CD4-positive, CD25-positive, alpha-beta regulatory T cell (primary cell): ENCODE data around the gene MYL9. TPM values are rescaled to one million over a fixed set of nuclear protein-coding genes. Genes with fewer than 3 reads are reported as not detected.

ENCODE experiments used
- ATAC-seq, 2 donors: fragments of 150-1000 bp; cut with Tn5 transposase; one replicate each; pipeline ENCODE4 v1.10.0; 2021; ENCODE audit warnings: low read depth in 2 of 2, moderate number of reproducible peaks in 2 of 2, moderate library complexity in 1 of 2
- DNase-seq, 3 donors: peaks; one replicate each; pipeline versions ENCODE4 v3.0.0 to v3.0.0-alpha.2; 2012 to 2022; ENCODE audit warnings: mixed read lengths in 1 of 3
- H3K27ac ChIP-seq: one replicate; pipeline ENCODE4 v1.7.0; 2013; ENCODE audit warnings: mild to moderate bottlenecking, low read length; ENCODE audit not compliant: insufficient read depth, poor library complexity, severe bottlenecking
- H3K27me3 ChIP-seq: one replicate; pipeline ENCODE4 v1.7.0; 2013; ENCODE audit warnings: low read length; ENCODE audit not compliant: control insufficient read depth, insufficient read depth
- H3K36me3 ChIP-seq: one replicate; pipeline ENCODE4 v1.7.0; 2013; ENCODE audit warnings: mild to moderate bottlenecking, low read length, moderate library complexity; ENCODE audit not compliant: control insufficient read depth, insufficient read depth
- H3K4me1 ChIP-seq: 2 replicates; pipeline ENCODE4 v1.7.0; 2013; ENCODE audit warnings: mild to moderate bottlenecking, low read length; ENCODE audit not compliant: insufficient read depth, control insufficient read depth, poor library complexity, severe bottlenecking
- H3K4me3 ChIP-seq: one replicate; pipeline ENCODE4 v1.7.0; 2013; ENCODE audit warnings: low read depth, mild to moderate bottlenecking, low read length, moderate library complexity
- H3K9me3 ChIP-seq, 2 experiments: 1 replicate in 1 of 2; 2 replicates in 1 of 2; pipeline ENCODE4 v1.7.0; 2013; ENCODE audit warnings: low read length in 2 of 2, mild to moderate bottlenecking in 1 of 2, moderate library complexity in 1 of 2; ENCODE audit not compliant: control insufficient read depth in 2 of 2
- H3K27ac Mint-ChIP-seq, 3 donors: one replicate each; pipeline ENCODE4 v1.8.0; 2020 to 2022; ENCODE audit warnings: mild to moderate bottlenecking in 3 of 3, mixed read lengths in 3 of 3, moderate library complexity in 2 of 3
- H3K27me3 Mint-ChIP-seq: one replicate; pipeline ENCODE4 v1.8.0; 2022; ENCODE audit warnings: mild to moderate bottlenecking, mixed read lengths
- H3K36me3 Mint-ChIP-seq: one replicate; pipeline ENCODE4 v1.8.0; 2020; ENCODE audit warnings: mixed read lengths
- H3K4me1 Mint-ChIP-seq, 4 donors: one replicate each; pipeline ENCODE4 v1.8.0; 2020 to 2022; ENCODE audit warnings: mixed read lengths in 4 of 4, mild to moderate bottlenecking in 1 of 4
- H3K4me3 Mint-ChIP-seq, 4 donors: one replicate each; pipeline ENCODE4 v1.8.0; 2020 to 2022; ENCODE audit warnings: mild to moderate bottlenecking in 4 of 4, mixed read lengths in 4 of 4, moderate library complexity in 3 of 4
- H3K9me3 Mint-ChIP-seq, 7 donors: one replicate each; pipeline ENCODE4 v1.8.0; 2020 to 2022; ENCODE audit warnings: mixed read lengths in 7 of 7, mild to moderate bottlenecking in 3 of 7, moderate library complexity in 2 of 7
- polyA plus RNA-seq, 4 donors: library from polyadenylated mRNA; unstranded; fragments of 300-500 nt; fragmentation: Illumina TruSeq; gene quantifications; one replicate each; pipeline ENCODE4 v1.2.3, GENCODE V29; 2021
- total RNA-seq: library from RNA; stranded (reverse); gene quantifications from one replicate; pipeline ENCODE4 v1.2.3, GENCODE V29; 2022

Gene MYL9
- total and polyA plus RNA-seq, 5 donors from 2014 or later: 7.7 TPM; not detected in 4

GRCh38 chr20:36582821-36583220 lies 41.5 kb downstream of the MYL9 start:
- DNase-seq: no peak
- H3K36me3 Mint-ChIP-seq: peaks cover 25% of the 10 kb centered on the region
- H3K36me3 ChIP-seq: peaks cover 32% of the 10 kb centered on the region
- no peaks in the 10 kb centered on the region for H3K9me3 ChIP-seq
- no peak for ATAC-seq
- H3K27ac Mint-ChIP-seq: peak overlapping the region; percentile 84 to 88 (median 87)
- peak overlapping the region in 3 of 4 donors; percentile 22 to 63 (median 25) for H3K4me3 Mint-ChIP-seq
- H3K27me3 Mint-ChIP-seq: no peaks in the 10 kb centered on the region
- H3K4me1 ChIP-seq: peaks cover 3% of the 10 kb centered on the region
- peaks cover 5 to 42% (median 25%) of the 10 kb centered on the region in 4 donors for H3K4me1 Mint-ChIP-seq
- H3K27ac ChIP-seq: peak overlapping the region; percentile 57
- H3K4me3 ChIP-seq: no peak overlapping the region
- H3K9me3 Mint-ChIP-seq: no peaks in the 10 kb centered on the region
- H3K27me3 ChIP-seq: no peaks in the 10 kb centered on the region

GRCh38 chr20:36584018-36584481 lies 42.7 kb downstream of the MYL9 start:
- DNase-seq (no peak), ATAC-seq (no peak)
- H3K36me3 ChIP-seq: peaks cover 21% of the 10 kb centered on the region
- no peaks in the 10 kb centered on the region for H3K27me3 ChIP-seq
- no peaks in the 10 kb centered on the region for H3K9me3 ChIP-seq
- Mint-ChIP-seq H3K27me3 (no peaks in the 10 kb centered on the region), H3K36me3 (peaks cover 27% of the 10 kb centered on the region), H3K4me1 (peaks cover 5 to 39% (median 29%) of the 10 kb centered on the region in 4 donors), H3K27ac (peak overlapping the region in 2 of 3 donors; percentile 8 to 31), H3K4me3 (no peak overlapping the region), H3K9me3 (no peaks in the 10 kb centered on the region)
- H3K4me1 ChIP-seq: peaks cover 7% of the 10 kb centered on the region
- H3K4me3 ChIP-seq: no peak overlapping the region
- H3K27ac ChIP-seq: no peak overlapping the region

GRCh38 chr20:36585410-36586125 lies 44.2 kb downstream of the MYL9 start:
- Histone ChIP-seq H3K4me1 (peaks cover 7% of the 10 kb centered on the region), H3K4me3 (no peak overlapping the region), H3K27ac (no peak overlapping the region), H3K36me3 (peaks cover 8% of the 10 kb centered on the region), H3K9me3 (no peaks in the 10 kb centered on the region), H3K27me3 (no peaks in the 10 kb centered on the region)
- H3K27me3 Mint-ChIP-seq: no peaks in the 10 kb centered on the region
- no peak for DNase-seq
- no peak overlapping the region for H3K4me3 Mint-ChIP-seq
- no peak for ATAC-seq
- H3K36me3 Mint-ChIP-seq: peaks cover 19% of the 10 kb centered on the region
- H3K4me1 Mint-ChIP-seq: peaks cover 5 to 38% (median 25%) of the 10 kb centered on the region in 4 donors
- no peaks in the 10 kb centered on the region for H3K9me3 Mint-ChIP-seq
- no peak overlapping the region for H3K27ac Mint-ChIP-seq

- no peaks in the 10 kb centered on the region for H3K27me3 Mint-ChIP-seq
- no peak for ATAC-seq
- Histone ChIP-seq H3K36me3 (peaks cover 7% of the 10 kb centered on the region), H3K27ac (peak overlapping the region; percentile 33), H3K9me3 (no peaks in the 10 kb centered on the region), H3K27me3 (no peaks in the 10 kb centered on the region), H3K4me3 (no peak overlapping the region), H3K4me1 (peaks cover 20% of the 10 kb centered on the region)
- no peak overlapping the region for H3K4me3 Mint-ChIP-seq
- peaks cover 7 to 46% (median 31%) of the 10 kb centered on the region in 4 donors for H3K4me1 Mint-ChIP-seq
- H3K27ac Mint-ChIP-seq: peak overlapping the region; percentile 60 to 70 (median 68)
- H3K36me3 Mint-ChIP-seq: peaks cover 22% of the 10 kb centered on the region
- DNase-seq: no peak
- H3K9me3 Mint-ChIP-seq: no peaks in the 10 kb centered on the region
Measured at GRCh38 chr20:36587388-36588070, 46.2 kb downstream of the MYL9 start.

GRCh38 chr20:36591281-36591680 lies 50.0 kb downstream of the MYL9 start:
- Mint-ChIP-seq H3K36me3 (peaks cover 18% of the 10 kb centered on the region), H3K27ac (peak overlapping the region; percentile 83 to 93 (median 92)), H3K4me3 (peak overlapping the region in 2 of 4 donors; percentile 21 to 65), H3K27me3 (no peaks in the 10 kb centered on the region), H3K9me3 (no peaks in the 10 kb centered on the region), H3K4me1 (peaks cover 7 to 72% (median 48%) of the 10 kb centered on the region in 4 donors)
- peaks cover 7% of the 10 kb centered on the region for H3K36me3 ChIP-seq
- DNase-seq (no peak), ATAC-seq (no peak)
- no peak overlapping the region for H3K27ac ChIP-seq
- no peaks in the 10 kb centered on the region for H3K9me3 ChIP-seq
- H3K4me3 ChIP-seq: no peak overlapping the region
- no peaks in the 10 kb centered on the region for H3K27me3 ChIP-seq
- H3K4me1 ChIP-seq: peaks cover 53% of the 10 kb centered on the region

- no peaks in the 10 kb centered on the region for H3K27me3 Mint-ChIP-seq
- peak overlapping the region; percentile 83 to 93 (median 92) for H3K27ac Mint-ChIP-seq
- Histone ChIP-seq H3K4me1 (peaks cover 53% of the 10 kb centered on the region), H3K36me3 (peaks cover 7% of the 10 kb centered on the region), H3K4me3 (peak overlapping the region; percentile 57), H3K9me3 (no peaks in the 10 kb centered on the region), H3K27me3 (no peaks in the 10 kb centered on the region), H3K27ac (peak overlapping the region; percentile 73)
- DNase-seq (peak; percentile 53 to 87 (median 62)), ATAC-seq (peak; percentile 74)
- H3K4me1 Mint-ChIP-seq: peaks cover 7 to 66% (median 45%) of the 10 kb centered on the region in 4 donors
- no peaks in the 10 kb centered on the region for H3K9me3 Mint-ChIP-seq
- peak overlapping the region; percentile 52 to 94 (median 69) for H3K4me3 Mint-ChIP-seq
- peaks cover 18% of the 10 kb centered on the region for H3K36me3 Mint-ChIP-seq
Measured at GRCh38 chr20:36591854-36592641, 50.7 kb downstream of the MYL9 start.

GRCh38 chr20:36593347-36593929 lies 52.1 kb downstream of the MYL9 start:
- Mint-ChIP-seq H3K9me3 (no peaks in the 10 kb centered on the region), H3K27ac (peak overlapping the region; percentile 83 to 93 (median 92)), H3K4me1 (peaks cover 7 to 60% (median 43%) of the 10 kb centered on the region in 4 donors), H3K27me3 (no peaks in the 10 kb centered on the region), H3K36me3 (peaks cover 14% of the 10 kb centered on the region), H3K4me3 (peak overlapping the region in 2 of 4 donors; percentile 31 to 85)
- no peaks in the 10 kb centered on the region for H3K9me3 ChIP-seq
- H3K27me3 ChIP-seq: no peaks in the 10 kb centered on the region
- H3K36me3 ChIP-seq: peaks cover 7% of the 10 kb centered on the region
- peak overlapping the region; percentile 85 for H3K27ac ChIP-seq
- ATAC-seq (no peak), DNase-seq (no peak)
- no peak overlapping the region for H3K4me3 ChIP-seq
- peaks cover 46% of the 10 kb centered on the region for H3K4me1 ChIP-seq
